ENCODE measurements around the gene COL18A1.

Gene COL18A1

GRCh38 chr21:45379171-45379900, 25.6 kb upstream of the COL18A1 start:
- H3K4me3 ChIP-seq (ENCODE audit: control insufficient read depth, low read depth, low read length), result no peak overlapping the region
- TF ChIP-seq CTCF (conservative IDR thresholded peaks at IDR 0.05; ENCODE audit: control insufficient read depth, insufficient read depth, low read depth, low read length), result no peak
- DNase-seq (ENCODE audit: low read depth), result no peak

GRCh38 chr21:45379901-45380330, 25.0 kb upstream of the COL18A1 start:
- H3K4me3 ChIP-seq (ENCODE audit: control insufficient read depth, low read depth, low read length), result no peak overlapping the region
- DNase-seq (ENCODE audit: low read depth), result no peak
- no peak for TF ChIP-seq CTCF (conservative IDR thresholded peaks at IDR 0.05; ENCODE audit: control insufficient read depth, insufficient read depth, low read depth, low read length)

GRCh38 chr21:45380566-45380965, 24.4 kb upstream of the COL18A1 start:
- no peak for DNase-seq (ENCODE audit: low read depth)
- no peak overlapping the region for H3K4me3 ChIP-seq (ENCODE audit: control insufficient read depth, low read depth, low read length)
- no peak for TF ChIP-seq CTCF (conservative IDR thresholded peaks at IDR 0.05; ENCODE audit: control insufficient read depth, insufficient read depth, low read depth, low read length)

- no peak for TF ChIP-seq CTCF (conservative IDR thresholded peaks at IDR 0.05; ENCODE audit: control insufficient read depth, insufficient read depth, low read depth, low read length)
These were observed 23.8 kb upstream of the COL18A1 start for GRCh38 chr21:45381036-45381787.

GRCh38 chr21:45381865-45382696, 22.9 kb upstream of the COL18A1 start:
- DNase-seq (ENCODE audit: low read depth), result no peak
- no peak overlapping the region for H3K4me3 ChIP-seq (ENCODE audit: control insufficient read depth, low read depth, low read length)
- TF ChIP-seq CTCF (conservative IDR thresholded peaks at IDR 0.05; ENCODE audit: control insufficient read depth, insufficient read depth, low read depth, low read length), result no peak

More at GRCh38 chr21:45381036-45381787, 23.8 kb upstream of the COL18A1 start:
- no peak for DNase-seq (ENCODE audit: low read depth)
- H3K4me3 ChIP-seq (ENCODE audit: control insufficient read depth, low read depth, low read length), result no peak overlapping the region

- no peak for DNase-seq (ENCODE audit: low read depth)
- no peak for TF ChIP-seq CTCF (conservative IDR thresholded peaks at IDR 0.05; ENCODE audit: control insufficient read depth, insufficient read depth, low read depth, low read length)
- H3K4me3 ChIP-seq (ENCODE audit: control insufficient read depth, low read depth, low read length), result no peak overlapping the region
These were observed 22.3 kb upstream of the COL18A1 start for GRCh38 chr21:45382697-45382997.

Data from fibroblast of mammary gland (primary cell).